Fibroblast of mammary gland (primary cell): Measurements from ENCODE around the gene LTV1.

Source experiments
- DNase-seq: peaks from one replicate; pipeline ENCODE4 v3.0.0-alpha.2; 2010; ENCODE audit warnings: low read depth
- H3K4me3 ChIP-seq: 2 replicates; pipeline ENCODE4 v1.5.1; 2011; ENCODE audit warnings: low read depth, mild to moderate bottlenecking, low read length, moderate library complexity; ENCODE audit not compliant: control insufficient read depth
- TF ChIP-seq, protein P1 (sequence below): conservative IDR thresholded peaks from 2 replicates; pipeline ENCODE4 v1.5.1; 2011; ENCODE audit warnings: low read depth, low read length, inconsistent platforms; ENCODE audit not compliant: control insufficient read depth, insufficient read depth

LTV1 gene

DNA sequence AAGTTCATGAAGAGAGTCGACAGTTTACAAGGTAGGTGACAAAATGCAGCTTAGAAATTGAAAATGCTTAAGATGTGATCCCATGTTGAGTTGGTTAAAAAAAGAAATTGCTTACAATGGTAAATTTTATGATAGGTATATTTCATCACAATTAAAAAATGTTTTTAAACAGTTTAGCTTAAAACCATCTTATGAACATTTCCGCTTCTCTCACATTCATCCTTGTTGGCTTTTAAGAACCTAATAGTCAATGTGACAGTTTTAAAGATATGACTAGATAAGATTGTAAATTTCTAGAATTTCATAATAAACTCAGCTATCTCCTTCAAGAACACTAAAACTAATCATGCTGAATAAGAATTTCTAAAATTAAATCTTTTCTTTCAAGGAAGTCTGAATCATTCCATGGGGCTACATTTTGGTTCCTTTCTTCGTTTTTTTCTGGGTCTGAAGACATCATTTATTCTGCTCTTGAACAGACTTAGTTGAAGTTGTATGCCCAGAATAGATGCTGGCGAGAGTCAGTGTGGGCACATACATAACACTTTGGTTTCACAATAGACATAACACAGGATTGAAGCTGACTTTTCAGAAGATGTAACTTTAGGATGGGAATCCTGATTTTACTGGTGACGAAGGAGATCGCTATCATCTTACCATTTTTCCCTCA is 35.9 kb upstream of the LTV1 start:
- H3K4me3 ChIP-seq, result no peak overlapping the region
- TF ChIP-seq, protein P1, sequence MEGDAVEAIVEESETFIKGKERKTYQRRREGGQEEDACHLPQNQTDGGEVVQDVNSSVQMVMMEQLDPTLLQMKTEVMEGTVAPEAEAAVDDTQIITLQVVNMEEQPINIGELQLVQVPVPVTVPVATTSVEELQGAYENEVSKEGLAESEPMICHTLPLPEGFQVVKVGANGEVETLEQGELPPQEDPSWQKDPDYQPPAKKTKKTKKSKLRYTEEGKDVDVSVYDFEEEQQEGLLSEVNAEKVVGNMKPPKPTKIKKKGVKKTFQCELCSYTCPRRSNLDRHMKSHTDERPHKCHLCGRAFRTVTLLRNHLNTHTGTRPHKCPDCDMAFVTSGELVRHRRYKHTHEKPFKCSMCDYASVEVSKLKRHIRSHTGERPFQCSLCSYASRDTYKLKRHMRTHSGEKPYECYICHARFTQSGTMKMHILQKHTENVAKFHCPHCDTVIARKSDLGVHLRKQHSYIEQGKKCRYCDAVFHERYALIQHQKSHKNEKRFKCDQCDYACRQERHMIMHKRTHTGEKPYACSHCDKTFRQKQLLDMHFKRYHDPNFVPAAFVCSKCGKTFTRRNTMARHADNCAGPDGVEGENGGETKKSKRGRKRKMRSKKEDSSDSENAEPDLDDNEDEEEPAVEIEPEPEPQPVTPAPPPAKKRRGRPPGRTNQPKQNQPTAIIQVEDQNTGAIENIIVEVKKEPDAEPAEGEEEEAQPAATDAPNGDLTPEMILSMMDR, result no peak
- no peak for DNase-seq

DNA sequence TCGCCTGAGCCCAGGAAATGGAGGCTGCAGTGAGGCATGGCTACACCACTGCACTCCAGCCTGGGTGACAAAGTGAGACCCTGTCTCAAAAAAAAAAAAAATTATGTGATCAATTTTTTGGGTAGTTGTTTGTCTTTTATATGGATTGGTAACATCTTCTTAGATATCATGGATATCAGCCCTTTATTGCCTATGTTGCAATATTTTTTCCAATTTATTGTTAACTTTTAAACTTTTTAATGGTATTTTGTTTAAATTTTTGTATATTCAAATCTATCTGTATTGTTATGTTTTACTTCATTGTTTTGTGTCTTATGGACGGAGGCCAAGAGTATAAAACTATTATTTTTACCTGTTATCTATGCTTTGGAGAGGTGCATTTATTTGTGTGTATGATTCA is 32.4 kb upstream of the LTV1 start:
- DNase-seq, result no peak
- H3K4me3 ChIP-seq, result no peak overlapping the region
- TF ChIP-seq, protein P1, result no peak

DNA sequence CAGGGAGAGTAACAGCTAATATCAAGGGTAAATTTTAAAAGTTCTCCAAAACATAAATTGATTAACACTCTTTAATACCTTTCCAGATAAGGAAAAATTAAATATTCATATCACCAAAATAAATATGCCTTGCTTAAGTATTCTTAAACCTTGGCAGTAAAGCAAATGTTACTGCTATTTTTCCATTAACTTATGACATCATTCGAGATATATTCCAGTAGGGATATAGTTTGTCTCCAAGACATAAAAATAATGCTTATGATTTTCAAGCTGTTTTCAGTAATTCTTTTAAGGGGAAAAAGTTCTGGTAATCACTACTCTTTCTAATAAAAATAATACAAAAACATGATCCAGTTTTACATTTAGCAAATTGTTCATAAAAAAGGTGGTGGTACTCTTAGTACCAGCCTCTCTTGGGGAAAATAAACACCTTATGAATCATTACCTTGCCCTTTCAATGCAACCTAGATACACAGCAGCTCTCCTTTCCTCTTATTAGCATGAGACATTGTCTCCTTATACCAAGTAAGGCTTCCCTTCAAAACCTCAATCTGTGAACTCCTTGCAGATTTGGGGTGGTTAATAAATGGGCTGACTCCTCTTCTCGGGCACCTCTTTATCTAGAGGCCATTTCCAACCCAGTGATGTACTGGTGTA is 31.5 kb upstream of the LTV1 start:
- H3K4me3 ChIP-seq, result no peak overlapping the region
- DNase-seq, result no peak
- TF ChIP-seq, protein P1, result no peak

DNA sequence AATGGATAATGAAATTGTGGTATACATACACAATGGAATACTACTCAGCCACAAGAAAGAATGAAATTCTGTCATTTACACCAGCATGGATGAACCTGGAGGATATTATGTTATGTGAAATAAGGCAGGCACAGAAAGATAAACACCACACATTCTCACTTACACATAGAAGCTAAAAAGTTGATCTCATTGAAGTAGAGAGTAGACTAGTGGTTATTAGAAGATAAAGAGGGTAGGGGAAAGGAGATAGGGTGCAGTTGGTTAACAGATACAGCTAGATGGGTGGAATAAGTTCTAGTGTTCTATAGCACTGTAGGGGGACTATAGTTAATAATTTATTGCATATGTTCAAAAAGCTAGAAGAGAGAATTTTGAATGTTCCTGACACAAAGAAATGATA is 25.5 kb upstream of the LTV1 start:
- no peak overlapping the region for H3K4me3 ChIP-seq
- TF ChIP-seq, protein P1, result no peak
- no peak for DNase-seq

DNA sequence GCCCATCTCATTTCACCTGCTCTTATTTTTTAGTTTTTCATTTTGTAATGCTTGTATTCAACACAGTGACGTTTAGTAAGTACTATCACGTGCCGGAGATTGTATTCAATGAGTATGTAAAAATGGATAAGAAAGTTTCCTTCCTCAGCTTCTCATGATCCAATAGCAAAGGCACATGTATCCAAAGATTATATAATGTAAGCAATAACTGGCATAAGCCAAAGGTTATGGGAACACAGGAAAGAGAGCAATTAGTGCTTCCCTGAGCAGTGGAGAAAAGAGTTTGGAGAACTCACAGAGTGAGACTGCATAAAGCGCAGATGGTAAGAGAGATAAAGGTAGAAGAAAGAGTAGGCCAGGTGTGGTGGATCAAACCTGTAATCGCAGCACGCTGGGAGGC is 21.8 kb upstream of the LTV1 start:
- TF ChIP-seq, protein P1, result no peak
- H3K4me3 ChIP-seq, result no peak overlapping the region
- no peak for DNase-seq

DNA sequence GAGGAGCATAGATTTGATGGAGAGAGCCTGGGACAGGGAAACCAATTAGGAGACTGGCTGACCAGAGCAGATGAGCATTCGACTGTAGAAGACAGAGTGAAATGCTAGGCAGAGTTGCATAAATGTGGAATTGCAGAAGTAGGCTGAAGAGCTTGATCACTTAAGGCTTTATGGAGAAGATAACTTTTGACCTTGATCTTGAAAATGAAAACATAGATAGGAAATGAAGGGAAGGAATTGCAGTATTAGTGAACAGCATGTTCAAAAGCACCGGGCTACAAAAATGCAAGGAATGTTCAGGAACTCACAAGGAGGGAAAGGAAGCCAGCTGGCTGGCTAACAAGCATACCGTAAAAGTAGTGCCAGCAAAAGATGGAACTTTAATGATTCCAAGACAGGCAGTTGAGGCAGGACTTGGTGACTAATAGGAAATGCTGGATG is 20.5 kb upstream of the LTV1 start:
- peak; percentile 15 for DNase-seq
- TF ChIP-seq, protein P1, result no peak
- no peak overlapping the region for H3K4me3 ChIP-seq
